SHP77 (cell line): Measurements from ENCODE around the gene ZNF814.
A peak's percentile ranks its signal among the peaks of the same experiment; 100 is the strongest.
"Not testable (repeated sequence)": the region's sequence is repeated elsewhere in the genome, so short reads cannot be mapped to it uniquely, and the experiment has no call there.

Experiments
- DNase-seq, 2 experiments: peaks; one replicate each; lab custom pipeline; 2025; lab: John Stamatoyannopoulos, UW

The ZNF814 gene

DNA sequence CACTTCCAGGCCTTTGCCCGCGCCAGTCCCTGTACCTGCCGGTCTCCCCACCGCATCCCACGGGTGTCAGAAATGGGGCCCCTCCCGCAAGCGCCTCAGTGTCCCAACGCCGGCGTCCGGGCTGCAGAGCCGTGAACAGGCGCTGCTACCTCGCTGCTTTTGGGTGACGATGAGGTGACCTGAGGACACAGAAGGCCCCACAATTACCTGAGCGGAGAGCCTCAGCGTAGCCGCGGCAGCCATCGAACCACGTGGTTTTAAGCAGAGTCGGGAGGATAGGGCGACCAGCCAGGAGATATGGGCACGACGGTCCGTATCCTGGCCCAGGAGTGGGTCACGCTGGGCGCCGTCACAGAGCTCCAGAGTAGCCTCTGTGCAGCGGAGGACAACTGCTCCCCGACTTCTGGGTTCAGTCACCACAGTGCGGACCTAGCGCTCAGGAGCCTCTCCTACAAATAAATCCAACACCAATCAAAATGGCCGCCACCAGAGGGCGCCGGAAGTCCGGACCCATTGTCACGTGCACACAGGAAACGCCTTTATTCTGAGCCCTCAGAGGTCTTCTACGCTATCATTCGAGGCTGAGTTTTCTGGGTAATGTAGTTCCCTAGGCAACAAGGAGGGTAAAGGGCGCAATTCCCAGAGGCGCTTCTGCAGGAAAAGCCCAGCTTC lies at the start of gene ZNF814:
Gene ZNF814, minus strand, starts transcription at position 478 of the 672 bp plus-strand sequence. Its CDS starts 235 bp downstream, at position 243.
- no peak for DNase-seq

DNA sequence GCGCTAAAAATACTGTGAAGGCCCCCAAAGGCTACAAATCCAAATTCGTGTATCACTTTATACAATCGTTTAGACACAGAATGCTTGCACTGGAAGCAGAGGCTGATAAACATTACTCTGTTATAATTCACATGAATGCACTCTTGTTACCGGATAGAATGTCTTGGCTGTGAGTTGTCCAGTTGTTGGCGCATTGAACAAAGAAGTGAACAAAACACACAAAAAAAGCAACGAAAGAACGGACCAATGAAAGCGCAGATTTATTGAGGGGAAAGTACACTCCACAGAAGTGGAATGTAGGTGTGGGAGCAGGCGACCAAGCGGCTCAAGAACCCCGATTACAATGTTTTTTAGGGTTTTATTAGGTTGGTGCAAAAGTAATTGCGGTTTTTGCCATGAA lies 46.9 kb upstream of the ZNF814 start:
- DNase-seq, result no peak

DNA sequence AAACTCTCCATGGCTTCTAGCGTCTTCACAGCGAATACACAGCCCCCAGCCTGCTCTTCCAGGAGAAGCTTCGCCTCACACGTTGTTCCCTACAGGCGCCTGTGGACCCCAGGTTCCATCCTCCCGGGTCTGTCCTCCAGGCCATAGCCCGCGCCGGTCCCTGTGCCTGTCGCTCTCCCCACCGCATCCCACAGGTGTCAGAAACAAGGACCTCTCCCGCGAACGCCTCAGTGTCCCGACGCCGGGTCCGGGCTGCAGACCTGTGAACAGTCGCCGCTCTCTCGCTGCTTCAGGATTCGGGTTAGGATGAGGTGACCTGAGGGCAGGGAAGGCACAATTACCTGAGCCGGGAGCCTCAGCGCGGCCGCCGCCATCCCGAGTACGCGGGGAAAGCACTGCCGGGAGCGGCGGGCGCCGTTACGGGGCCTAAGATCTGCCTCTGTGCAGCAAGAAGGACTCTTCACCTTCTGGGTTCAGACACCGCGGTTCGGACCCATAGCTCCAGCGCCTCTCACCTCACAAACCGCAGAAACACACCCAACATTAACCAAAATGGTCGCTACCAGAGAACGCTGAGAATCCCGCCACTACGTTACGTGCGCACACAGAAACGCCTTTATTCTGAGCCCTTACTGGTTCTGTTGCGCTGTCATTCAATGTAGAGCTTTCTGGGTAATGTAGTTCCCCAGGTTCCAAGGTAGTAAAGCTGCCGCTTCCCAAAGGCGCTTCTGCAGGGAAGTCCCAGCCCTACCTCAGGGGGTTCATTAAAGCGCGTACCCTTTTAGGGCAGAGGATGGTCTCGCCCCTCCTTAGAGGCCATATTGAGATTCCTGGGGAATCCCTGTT lies 46.2 kb upstream of the ZNF814 start, which contains the start of gene ZNF418:
Gene ZNF418, minus strand, starts transcription at position 583 of the 846 bp plus-strand sequence. CDS start 1,580 bp downstream, outside the sequence.
- DNase-seq, result no peak

DNA sequence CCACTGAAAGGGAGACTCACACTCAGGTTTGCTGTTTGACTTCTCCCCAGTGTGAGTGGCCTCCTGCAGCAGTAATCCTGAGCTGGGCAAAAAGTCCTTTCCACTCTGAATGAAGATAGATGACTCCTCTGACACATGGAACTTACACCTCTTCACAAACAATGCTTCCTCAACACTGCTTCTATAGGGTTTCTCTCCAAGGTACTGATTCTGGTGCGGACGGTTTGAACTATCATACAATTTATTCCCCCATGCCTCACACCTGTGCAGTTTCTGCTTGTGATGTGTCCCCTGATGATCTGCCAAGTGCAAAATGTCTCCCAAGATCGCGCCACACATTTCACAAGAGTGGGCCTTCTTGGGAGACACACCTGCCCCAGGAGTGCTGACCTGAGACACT lies 38.8 kb upstream of the ZNF814 start:
- no peak for DNase-seq

DNA sequence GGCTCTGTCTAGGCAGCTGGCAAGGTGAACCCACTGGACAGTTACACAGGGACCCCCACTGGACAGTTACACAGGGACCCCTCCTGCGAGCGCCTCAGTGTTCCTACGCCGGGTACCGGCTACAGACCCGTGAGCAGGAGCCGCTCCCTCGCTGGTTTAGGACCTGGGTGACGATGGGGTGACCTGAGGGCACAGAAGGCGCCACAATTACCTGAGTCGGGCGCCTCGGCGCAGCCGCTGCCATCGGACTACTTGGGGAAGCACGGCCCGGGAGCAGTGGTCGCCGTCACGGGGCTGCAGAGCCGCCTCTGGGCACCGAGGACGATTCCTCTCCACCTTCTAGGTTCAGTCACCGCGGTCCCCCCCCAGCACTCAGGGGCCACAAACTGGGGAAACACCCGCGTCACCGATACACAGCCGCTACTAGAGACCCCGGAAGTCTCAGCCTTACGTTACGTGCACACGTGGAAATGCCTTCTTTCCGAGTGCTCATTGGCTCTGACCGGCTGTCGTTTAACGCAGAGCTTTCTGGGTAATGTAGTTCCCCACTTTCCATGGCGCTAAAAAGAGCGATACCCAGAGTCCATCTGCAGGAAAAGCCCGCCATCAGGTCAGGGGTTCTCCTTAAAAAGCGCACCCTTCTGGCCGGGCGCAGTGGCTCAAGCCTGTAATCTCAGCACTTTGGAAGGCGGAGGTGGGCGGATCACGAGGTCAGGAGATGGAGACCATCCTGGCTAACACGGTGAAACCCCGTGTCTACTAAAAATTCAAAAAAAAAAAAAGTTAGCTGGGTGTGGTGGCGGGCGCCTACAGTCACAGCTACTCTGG lies 27.5 kb upstream of the ZNF814 start, which contains the start of gene ZNF417:
Gene ZNF417, minus strand, starts transcription at position 425 of the 828 bp plus-strand sequence. Its CDS starts 181 bp downstream, at position 244.
- DNase-seq, result peak; percentile 94 to 96

DNA sequence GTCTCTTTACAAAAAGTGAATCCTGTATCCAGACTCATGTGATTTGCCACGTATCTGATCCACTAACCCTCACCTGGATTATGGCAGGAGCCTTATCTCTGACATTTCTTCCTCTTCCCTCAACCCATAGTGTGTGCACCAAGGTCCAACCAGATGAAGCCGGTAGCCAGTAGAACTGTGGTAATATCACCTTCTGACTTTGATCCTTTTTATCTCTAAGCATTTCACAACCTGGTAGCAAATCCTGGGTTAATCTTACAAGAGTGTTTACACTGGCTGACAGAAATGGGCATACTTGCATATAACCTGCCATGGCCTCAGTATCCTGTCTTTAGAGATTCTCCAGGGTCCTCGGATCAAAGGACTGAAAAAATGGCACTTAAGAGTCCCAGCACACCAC lies 25.7 kb upstream of the ZNF814 start:
- DNase-seq, result no peak

DNA sequence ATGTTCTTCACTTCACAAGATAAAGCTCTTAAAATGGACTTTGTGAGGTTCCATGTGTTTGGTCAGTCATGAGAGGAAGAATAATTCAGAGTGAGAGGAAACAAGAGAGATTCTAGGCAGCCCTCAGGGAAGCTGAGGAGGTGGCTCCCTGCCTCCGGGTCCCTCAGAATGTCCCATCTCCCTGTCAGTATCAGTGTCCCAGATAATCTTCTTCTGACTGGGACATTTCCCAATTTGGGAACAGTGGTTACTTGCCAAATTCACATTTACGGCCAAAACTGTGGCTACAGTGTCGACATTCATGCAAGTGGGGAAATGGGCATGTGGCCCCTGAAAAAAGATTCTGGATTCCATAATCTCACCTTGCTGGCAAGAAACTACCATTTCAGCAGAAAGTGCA lies 18.6 kb upstream of the ZNF814 start:
- DNase-seq, result no peak

DNA sequence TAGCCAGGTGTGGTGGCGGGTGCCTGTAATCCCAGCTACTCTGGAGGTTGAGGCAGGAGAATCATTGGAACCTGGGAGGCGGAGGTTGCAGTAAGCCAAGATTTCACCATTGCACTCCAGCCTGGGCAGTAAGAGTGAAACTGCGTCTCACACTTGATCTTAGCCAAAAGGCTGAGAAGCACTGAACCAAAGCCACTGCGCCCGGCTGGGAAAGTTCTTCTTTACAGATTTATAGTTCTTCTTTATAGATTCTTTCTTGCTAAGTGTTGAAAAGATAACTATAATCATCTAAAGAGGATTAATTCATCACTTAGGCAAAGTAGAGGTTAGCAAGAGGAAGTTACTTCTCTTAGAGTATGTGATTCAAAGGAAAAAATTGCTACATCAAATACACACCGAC lies 16.4 kb upstream of the ZNF814 start:
- DNase-seq, result no peak

DNA sequence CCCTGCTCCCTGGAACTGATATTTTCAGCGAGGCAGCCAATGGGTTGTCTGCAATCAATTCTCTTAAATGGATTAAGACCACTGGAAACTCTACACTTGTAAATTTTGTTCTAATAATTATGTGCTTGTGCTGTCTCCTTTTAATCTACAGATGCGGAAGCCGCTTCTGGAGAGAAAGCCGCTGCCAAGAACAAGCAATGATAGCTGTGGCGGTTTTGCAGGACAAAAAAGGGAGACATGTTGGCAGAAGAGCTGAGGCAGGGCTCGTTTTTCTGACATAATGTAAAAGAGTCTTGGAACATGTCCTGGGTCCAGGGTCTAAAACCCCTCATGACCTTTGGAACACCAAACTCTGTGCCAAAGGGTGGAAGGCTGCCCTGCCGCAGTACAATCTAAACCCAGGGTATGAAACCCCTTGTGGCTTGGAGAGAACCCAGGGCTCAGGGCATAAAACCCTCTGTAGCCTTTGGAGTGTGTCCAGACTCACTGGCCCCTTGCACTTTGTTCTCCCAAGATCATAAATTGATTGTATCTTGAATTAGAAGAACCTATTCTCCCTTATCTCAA lies 14.9 kb upstream of the ZNF814 start:
- DNase-seq, result no peak

DNA sequence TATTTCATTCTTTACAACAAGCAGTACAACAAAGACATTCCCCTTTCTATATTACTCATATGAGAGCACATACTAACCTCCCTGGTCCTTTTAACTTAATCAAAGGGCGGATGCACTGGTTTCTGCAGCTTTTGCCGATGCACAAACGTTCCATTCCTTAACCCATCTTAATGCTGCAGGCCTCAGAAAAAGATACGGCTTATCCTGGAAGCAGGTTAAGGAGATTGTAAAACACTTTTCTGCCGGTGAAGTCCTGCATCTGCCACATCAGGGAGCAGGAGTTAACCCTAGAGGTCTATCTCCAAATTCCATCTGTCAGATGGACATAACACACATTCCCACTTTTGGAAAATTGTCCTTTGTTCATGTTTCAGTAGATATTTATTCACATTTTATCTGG lies 11.5 kb upstream of the ZNF814 start:
- no peak for DNase-seq

DNA sequence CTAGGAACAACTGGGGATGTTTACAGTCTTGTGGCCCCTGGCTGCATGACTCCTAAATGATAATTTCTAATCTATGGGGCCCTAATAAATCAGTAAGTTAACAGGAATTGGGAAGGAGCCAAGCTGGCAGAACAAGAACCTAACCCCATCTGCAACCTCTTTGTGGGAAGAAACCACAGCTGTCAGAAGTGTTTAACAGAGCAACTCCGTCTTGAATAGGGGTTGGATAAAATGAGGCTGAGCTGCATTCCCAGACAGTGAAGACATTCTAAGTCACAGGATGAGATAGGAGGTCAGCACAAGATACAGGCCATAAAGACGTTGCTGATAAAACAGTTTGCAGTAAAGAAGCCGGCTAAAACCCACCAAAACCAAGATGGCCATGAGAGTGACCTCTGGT lies 1.9 kb upstream of the ZNF814 start:
- DNase-seq, result not testable (repeated sequence)

DNA sequence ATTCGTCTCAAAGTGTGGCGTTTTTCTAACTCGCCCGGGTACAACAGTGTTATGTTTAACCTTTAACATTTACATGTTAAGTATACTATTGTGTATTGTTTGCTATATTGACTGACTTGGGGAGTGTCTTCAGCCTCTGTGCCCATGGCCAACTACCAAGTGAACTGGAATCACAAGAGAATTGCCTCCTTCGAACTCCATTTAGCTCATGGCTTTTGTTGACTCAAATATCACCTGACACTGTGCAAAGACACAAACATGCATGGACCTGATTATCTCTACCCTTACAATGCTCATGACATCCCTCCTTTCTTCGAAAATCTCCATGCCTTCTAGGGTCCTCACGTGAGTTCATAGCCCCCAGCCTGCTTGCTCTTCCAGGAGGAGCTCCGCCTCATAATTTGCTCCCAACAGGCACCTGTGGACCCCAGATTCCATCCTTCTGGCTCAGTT lies 704 bp downstream of the ZNF814 start:
- DNase-seq, result no peak

DNA sequence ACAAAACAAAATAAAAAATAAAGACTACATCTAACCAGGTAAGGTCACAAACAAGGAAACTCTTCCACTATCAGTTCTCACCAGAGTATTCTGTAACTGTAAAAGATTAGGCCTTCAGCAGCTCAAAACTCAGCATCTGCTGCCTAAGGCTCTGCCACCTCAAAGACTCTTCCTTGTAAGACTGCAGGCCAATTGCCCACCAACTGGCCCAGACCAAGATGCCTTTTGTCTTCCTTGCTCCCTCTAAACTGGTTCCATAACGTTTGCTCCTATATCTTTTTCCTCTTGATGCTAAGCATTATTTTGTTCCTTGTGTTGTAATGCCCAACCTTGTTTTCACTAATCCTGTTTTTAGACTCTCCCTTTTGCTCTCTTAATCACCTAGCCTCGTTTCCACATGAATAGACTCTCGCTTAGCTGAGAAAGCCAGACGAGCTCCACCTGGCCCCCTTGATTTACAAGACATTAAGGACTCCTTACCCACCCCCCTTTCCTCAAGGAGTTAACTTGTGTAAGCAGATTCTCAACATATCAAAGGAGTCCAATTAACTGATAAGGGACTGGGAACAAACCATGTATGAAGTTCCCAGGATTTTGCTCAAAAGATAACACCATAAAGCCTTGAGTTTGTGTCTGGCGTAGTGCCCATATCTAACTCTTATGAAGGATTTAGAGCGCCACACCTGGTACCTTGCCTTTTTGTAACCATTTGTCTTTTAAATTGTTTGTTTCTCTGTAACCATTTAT lies 1.5 kb downstream of the ZNF814 start:
- no peak for DNase-seq

DNA sequence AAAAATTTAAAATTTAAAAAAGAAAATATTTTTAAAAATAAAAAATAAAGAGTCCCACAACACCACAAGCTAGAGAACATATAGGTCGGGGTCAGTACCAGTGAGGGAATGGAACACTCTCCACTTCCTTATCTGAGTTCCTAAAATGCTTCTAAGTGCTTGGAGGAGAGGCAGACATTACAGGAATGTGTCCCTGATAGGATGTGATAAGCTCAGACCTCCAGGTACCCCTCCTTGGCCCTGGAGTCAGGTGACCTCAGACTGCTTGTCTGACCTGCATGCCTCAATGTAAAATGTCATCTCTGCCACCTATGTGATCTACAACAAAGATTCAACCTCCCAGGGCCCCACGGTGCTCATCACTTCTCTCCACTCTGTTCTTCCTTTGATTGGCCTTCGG lies 2.8 kb downstream of the ZNF814 start:
- DNase-seq, result no peak

DNA sequence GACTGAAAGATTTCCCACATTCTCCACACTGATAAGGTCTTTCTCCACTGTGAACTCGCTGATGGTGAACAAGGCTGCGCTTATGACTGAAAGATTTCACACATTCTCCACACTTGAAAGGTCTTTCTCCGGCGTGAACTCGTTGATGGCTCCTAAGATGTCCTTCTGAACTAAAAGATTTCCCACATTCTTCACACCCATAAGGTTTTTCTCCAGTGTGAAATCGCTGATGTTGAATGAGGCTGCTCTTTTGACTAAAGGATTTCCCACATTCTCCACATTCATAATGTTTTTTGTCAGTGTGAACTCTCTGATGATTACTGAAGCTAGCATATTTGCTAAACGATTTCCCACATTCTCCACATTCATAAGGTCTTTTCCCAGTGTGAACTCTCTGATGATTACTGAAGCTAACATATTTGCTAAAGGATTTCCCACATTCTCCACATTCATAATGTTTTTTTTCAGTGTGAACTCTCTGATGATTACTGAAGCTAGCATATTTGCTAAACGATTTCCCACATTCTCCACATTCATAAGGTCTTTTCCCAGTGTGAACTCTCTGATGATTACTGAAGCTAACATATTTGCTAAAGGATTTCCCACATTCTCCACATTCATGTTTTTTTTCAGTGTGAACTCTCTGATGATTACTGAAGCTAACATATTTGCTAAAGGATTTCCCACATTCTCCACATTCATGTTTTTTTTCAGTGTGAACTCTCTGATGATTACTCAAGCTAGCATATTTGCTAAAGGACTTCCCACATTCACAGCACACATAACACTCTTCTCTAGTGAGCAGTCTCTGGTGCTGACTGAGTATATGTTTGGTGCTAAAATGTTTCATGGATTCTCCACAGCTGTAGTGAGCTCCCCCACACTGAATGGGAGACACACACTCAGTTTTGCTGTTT lies 14.7 kb downstream of the ZNF814 start:
- not testable (repeated sequence) for DNase-seq

DNA sequence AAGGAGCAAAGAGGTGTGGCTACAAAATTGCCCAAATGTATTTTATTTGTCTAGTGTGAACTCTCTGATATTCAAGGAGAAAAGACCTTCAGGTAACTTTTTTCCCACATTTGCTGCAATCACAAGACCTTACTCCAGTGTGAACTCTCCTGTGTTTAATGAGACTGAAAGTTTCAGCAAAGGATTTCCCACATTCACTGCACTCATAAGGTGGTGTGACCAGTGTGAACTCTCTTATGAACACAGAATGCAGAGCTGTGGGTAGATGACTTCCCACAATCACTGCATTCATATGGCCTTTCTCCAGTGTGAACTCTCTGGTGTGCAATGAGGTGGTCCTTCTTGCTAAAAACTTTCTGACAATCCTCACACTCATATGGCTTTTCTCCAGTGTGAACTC lies 16.4 kb downstream of the ZNF814 start:
- DNase-seq, result no peak

DNA sequence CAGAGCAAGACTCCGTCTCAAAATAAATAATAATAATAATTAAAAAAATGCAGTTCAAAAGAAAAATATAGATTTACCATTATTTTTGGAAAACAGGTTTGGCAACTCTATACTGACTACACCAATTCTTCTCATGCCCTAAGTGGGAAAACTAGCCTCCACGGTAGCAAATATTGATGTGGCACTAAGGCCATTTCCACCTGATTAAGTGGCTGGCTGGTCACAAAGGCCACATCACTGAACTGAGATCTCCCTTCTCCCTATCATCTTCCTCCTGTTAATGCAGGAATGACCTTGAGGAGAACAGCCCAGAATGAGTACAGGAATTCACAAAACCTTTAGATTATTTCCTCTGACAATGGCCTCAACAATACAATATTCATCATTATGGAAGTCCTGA lies 18.6 kb downstream of the ZNF814 start:
- DNase-seq, result no peak

DNA sequence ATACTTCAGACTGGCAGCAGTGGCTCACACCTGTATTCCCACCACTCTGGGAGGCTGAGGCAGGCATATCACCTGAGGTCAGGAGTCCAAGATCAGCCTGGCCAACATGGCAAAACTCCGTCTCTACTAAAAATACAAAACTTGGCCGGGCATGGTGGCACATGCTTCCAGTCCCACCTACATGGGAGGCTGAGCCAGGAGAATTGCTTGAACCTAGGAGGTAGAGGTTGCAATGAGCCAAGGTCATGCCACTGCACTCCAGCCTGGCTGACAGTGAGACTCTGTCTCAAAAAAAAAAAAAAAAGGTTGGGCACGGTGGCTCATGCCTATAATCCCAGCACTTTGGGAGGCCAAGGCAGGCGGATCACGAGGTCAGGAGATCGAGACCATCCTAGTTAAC lies 19.2 kb downstream of the ZNF814 start:
- DNase-seq, result not testable (repeated sequence)

DNA sequence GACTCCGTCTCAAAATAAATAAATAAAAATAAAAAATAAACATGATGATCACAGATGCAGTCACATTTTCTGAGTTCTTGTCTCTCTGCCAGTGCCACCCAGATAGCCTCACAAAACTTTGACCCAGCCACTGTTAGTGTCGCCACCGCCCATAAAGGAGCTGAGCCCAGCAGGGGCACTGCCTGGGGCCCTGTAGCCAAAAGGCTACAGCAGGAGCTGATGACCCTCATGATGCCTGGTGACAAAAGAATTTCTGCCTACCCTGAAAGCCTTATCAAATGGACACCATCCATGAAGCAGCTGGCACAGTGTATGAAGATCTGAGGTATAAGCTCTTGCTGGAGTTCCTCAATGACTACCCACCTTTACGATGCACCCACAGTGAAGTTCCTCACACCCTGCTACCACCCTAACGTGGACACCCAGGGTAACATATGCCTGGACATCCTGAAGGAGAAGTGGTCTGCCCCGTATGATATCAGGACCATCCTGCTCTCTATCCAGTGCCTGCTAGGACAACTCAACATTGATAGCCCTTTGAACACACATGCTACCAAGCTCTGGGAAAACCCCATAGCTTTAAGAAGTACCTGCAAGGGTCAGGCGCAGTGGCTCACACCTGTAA lies 20.9 kb downstream of the ZNF814 start:
- DNase-seq, result no peak

DNA sequence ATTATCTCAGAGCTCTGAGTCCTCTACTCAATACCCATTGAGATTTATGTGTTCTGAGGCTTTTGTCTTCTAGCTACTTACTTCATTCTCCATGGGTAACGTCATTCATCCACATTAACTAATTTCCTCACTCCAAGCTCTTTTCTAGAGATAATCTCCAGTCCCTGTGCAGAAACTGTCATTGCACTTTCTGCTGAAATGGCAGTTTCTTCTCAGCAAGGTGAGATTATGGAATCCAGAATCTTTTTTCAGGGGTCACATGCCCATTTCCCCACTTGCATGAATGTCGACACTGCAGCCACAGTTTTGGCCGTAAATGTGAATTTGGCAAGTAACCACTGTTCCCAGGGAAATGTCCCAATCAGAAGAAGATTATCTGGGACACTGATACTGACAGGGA lies 26.5 kb downstream of the ZNF814 start:
- DNase-seq, result not testable (repeated sequence)
